ENCODE data around the gene NTRK3.

NTRK3 gene

DNA sequence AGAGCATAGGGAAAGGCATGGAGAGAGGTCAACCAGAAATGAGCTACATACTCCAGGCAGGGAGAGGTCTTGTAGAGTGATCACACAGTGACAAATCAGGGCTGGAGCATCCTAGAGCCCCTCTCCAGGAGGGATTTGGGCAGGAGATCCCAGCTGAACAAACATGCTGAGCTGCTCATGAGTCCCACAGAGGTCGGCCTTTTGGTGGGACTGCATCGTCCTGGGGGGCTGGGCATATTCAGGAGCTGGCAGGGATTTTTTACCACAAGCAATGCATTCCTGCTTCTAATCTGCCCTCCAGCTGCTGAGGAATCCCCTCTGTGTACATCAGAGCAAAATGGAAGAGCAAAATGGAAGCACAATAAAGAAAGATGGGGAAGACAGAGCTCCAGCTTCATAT is 94.9 kb downstream of the NTRK3 start:
- no peaks in the 10 kb centered on the region for H3K27me3 ChIP-seq (replicated peaks; ENCODE audit: control insufficient read depth, insufficient read depth, low read length, poor library complexity, severe bottlenecking)
- H3K9me3 ChIP-seq (ENCODE audit: control insufficient read depth, low read length), result no peaks in the 10 kb centered on the region
- DNase-seq, result no peak
- H3K4me3 ChIP-seq (ENCODE audit: insufficient read depth, low read depth, low read length, poor library complexity, severe bottlenecking), result no peak overlapping the region
- H3K36me3 ChIP-seq (ENCODE audit: control insufficient read depth, insufficient read depth, low read length), result no peaks in the 10 kb centered on the region
- H3K4me1 ChIP-seq (ENCODE audit: control insufficient read depth, insufficient read depth, low read length, poor library complexity, severe bottlenecking), result no peaks in the 10 kb centered on the region
- no peak overlapping the region for H3K27ac ChIP-seq (ENCODE audit: insufficient read depth, low read length, poor library complexity, severe bottlenecking)

DNA sequence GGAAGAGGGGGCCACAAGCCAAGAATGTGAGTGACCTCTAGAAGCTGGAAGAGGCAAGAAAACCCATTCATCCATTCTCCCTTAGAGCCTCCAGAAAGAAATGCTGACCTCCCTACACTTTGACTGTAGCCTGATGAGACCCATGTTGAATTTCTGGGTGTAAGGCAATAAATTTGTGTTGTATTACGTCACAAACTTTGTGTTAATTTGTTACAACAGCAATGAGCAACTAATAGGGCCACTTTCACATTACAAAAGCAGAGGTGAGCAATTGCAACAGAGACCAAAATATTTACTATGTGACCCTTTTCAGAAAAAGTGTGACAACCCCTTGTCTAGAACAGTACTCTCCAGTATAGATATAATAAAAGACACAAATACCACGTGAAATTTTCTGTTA is 101.2 kb downstream of the NTRK3 start:
- no peaks in the 10 kb centered on the region for H3K27me3 ChIP-seq (replicated peaks; ENCODE audit: control insufficient read depth, insufficient read depth, low read length, poor library complexity, severe bottlenecking)
- no peaks in the 10 kb centered on the region for H3K36me3 ChIP-seq (ENCODE audit: control insufficient read depth, insufficient read depth, low read length)

DNA sequence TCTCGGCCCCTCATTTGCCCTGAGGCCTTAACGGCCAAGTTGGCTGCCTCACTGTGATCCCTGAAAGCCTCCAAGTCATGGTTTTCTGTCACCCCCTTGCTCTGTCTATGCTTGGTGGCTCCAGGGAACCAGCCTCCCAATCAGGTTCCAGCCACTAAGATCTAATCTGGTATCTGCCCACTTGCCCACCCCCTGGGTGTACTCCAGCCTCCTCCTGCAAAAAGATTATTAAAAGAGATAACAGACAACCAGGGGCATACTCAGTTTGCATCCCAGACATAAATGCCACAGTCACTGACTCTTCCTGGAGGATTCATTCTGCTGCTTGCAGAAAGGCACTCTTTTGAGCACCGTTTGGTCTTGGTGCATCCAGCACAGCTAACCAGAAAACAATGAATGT is 103.9 kb downstream of the NTRK3 start:
- no peak overlapping the region for H3K27ac ChIP-seq (ENCODE audit: insufficient read depth, low read length, poor library complexity, severe bottlenecking)
- DNase-seq, result no peak
- H3K9me3 ChIP-seq (ENCODE audit: control insufficient read depth, low read length), result no peaks in the 10 kb centered on the region
- H3K27me3 ChIP-seq (replicated peaks; ENCODE audit: control insufficient read depth, insufficient read depth, low read length, poor library complexity, severe bottlenecking), result no peaks in the 10 kb centered on the region
- H3K4me1 ChIP-seq (ENCODE audit: control insufficient read depth, insufficient read depth, low read length, poor library complexity, severe bottlenecking), result no peaks in the 10 kb centered on the region
- no peak overlapping the region for H3K4me3 ChIP-seq (ENCODE audit: insufficient read depth, low read depth, low read length, poor library complexity, severe bottlenecking)
- no peaks in the 10 kb centered on the region for H3K36me3 ChIP-seq (ENCODE audit: control insufficient read depth, insufficient read depth, low read length)

More for the DNA sequence above, 101.2 kb downstream of the NTRK3 start:
- Histone ChIP-seq H3K27ac (ENCODE audit: insufficient read depth, low read length, poor library complexity, severe bottlenecking) (no peak overlapping the region), H3K9me3 (ENCODE audit: control insufficient read depth, low read length) (no peaks in the 10 kb centered on the region), H3K4me1 (ENCODE audit: control insufficient read depth, insufficient read depth, low read length, poor library complexity, severe bottlenecking) (no peaks in the 10 kb centered on the region), H3K4me3 (ENCODE audit: insufficient read depth, low read depth, low read length, poor library complexity, severe bottlenecking) (no peak overlapping the region)
- DNase-seq, result no peak

DNA sequence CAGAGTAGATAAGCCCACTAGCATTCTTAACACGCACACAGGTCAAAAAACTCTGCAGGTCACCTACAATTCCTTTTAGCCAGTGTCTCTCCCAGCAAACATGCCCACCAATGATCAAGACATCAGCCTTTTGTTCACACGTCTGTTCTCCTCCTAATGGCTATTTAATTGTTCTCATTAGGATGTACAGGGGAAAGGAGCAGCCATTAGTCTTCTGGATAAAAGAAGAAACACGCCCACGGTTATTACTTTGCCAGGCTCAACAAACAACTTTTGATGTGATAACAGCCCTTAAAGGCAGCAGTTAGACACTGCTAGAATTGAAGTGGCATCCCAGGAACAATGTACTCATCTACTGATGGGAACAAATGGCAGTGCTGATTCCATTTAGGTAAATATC is 108.8 kb downstream of the NTRK3 start:
- H3K4me1 ChIP-seq (ENCODE audit: control insufficient read depth, insufficient read depth, low read length, poor library complexity, severe bottlenecking), result no peaks in the 10 kb centered on the region
- H3K4me3 ChIP-seq (ENCODE audit: insufficient read depth, low read depth, low read length, poor library complexity, severe bottlenecking), result no peak overlapping the region
- H3K36me3 ChIP-seq (ENCODE audit: control insufficient read depth, insufficient read depth, low read length), result no peaks in the 10 kb centered on the region
- DNase-seq, result no peak
- H3K27ac ChIP-seq (ENCODE audit: insufficient read depth, low read length, poor library complexity, severe bottlenecking), result no peak overlapping the region
- H3K9me3 ChIP-seq (ENCODE audit: control insufficient read depth, low read length), result no peaks in the 10 kb centered on the region
- no peaks in the 10 kb centered on the region for H3K27me3 ChIP-seq (replicated peaks; ENCODE audit: control insufficient read depth, insufficient read depth, low read length, poor library complexity, severe bottlenecking)

DNA sequence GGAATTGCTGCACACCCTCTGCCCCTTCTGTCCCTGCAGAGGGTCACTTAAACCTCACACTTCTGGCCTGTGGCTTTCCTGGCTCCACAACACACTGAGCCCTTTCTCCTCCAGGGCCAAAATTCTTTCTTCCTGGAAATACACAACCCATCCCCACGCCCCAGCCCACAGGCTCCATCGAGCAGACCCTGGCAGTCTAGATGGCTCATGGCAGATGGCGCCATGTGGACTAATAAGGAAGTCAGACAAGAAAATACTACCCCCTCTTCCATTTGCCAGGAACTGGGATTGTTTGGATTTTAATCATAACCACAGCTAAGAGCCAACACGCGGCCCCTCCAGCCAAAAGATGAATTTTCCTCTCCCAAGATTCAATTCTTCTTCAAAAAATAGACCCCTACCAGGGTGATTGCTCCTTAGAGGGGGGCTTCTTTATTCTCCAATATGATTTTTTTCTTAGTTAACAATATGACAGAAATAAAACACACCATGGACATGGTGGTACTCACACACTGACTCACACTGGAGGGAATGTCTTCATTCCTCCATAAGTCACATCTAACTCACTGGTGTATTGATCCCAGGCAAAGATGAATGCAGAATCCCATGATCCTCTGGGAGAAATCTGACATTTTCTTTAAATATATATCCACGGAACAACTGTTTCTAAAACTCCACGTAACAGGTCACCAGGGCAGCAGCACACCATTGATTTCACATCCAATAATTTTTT is 111.5 kb downstream of the NTRK3 start:
- Histone ChIP-seq H3K4me3 (ENCODE audit: insufficient read depth, low read depth, low read length, poor library complexity, severe bottlenecking) (no peak overlapping the region), H3K27me3 (replicated peaks; ENCODE audit: control insufficient read depth, insufficient read depth, low read length, poor library complexity, severe bottlenecking) (no peaks in the 10 kb centered on the region), H3K36me3 (ENCODE audit: control insufficient read depth, insufficient read depth, low read length) (no peaks in the 10 kb centered on the region), H3K4me1 (ENCODE audit: control insufficient read depth, insufficient read depth, low read length, poor library complexity, severe bottlenecking) (no peaks in the 10 kb centered on the region), H3K9me3 (ENCODE audit: control insufficient read depth, low read length) (no peaks in the 10 kb centered on the region), H3K27ac (ENCODE audit: insufficient read depth, low read length, poor library complexity, severe bottlenecking) (no peak overlapping the region)
- no peak for DNase-seq

DNA sequence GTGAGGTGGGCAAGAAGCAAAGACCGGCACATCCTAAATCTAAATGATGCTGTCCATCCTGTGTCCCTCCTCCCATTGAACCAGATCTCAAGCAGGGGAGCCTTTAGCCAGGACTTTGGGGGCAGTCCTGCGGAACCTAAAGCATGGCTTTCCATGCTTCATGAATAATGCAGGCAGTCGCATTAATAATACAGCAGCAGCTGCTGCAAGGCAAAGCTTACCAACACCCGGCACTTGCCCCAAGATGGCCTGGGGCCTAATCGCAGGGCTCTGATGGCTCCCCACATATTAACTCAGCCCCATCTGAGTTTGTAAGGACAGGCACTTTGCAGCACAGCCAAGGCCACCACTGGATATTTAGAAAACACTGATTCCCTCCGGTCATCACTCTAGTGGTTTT is 114.4 kb downstream of the NTRK3 start:
- H3K36me3 ChIP-seq (ENCODE audit: control insufficient read depth, insufficient read depth, low read length), result no peaks in the 10 kb centered on the region
- DNase-seq, result no peak

DNA sequence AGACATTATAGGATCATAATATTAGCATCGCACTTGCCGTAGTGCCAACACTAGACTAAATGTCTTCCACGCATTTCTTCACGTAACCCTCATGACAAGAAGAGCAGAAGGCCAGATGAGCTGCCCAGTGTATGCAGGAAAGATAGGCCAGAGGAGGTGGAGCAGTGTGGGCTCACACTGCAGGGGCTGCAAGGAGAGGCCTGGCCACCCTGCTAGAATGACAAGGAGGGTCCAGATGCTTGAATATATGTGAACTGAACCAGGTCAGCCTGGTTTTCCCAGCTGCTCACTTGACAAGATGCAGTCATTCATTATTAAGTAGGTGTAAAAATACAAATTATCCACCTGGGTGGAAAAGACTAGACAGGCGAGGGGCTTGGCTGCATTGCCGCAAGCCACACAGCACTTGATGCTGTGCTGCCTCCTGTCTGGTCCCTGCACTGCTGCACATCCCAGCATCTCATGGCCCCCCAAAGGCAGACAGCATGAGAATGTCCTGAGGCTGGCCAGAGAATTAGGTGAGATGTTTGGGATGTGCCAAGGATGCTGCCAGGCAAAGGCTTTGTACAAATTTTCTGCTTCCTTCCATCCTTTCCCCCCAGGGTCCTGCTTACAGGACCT is 115.2 kb downstream of the NTRK3 start:
- Histone ChIP-seq H3K36me3 (ENCODE audit: control insufficient read depth, insufficient read depth, low read length) (no peaks in the 10 kb centered on the region), H3K9me3 (ENCODE audit: control insufficient read depth, low read length) (no peaks in the 10 kb centered on the region)
- DNase-seq, result no peak

More for the DNA sequence above, 114.4 kb downstream of the NTRK3 start:
- no peaks in the 10 kb centered on the region for H3K4me1 ChIP-seq (ENCODE audit: control insufficient read depth, insufficient read depth, low read length, poor library complexity, severe bottlenecking)
- no peaks in the 10 kb centered on the region for H3K27me3 ChIP-seq (replicated peaks; ENCODE audit: control insufficient read depth, insufficient read depth, low read length, poor library complexity, severe bottlenecking)
- H3K4me3 ChIP-seq (ENCODE audit: insufficient read depth, low read depth, low read length, poor library complexity, severe bottlenecking), result no peak overlapping the region
- no peak overlapping the region for H3K27ac ChIP-seq (ENCODE audit: insufficient read depth, low read length, poor library complexity, severe bottlenecking)
- no peaks in the 10 kb centered on the region for H3K9me3 ChIP-seq (ENCODE audit: control insufficient read depth, low read length)

DNA sequence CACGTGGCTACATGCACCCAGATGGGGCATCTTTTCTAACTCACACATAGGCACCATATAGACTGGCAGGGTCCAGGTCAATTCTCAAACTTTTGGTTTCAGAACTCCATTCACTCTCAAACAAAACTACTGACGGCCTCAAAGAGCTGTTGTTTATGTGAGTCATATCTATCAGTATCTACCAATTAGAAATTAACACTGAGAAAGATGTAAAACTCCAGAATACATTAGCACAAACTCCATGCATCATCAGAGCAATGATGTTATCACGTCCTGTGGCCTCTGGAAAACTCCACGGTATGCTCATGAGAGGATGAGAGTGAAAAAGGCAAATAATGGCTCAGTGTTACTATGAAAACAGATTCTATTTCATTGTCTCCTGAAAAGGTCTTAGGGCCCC is 116.1 kb downstream of the NTRK3 start:
- no peaks in the 10 kb centered on the region for H3K4me1 ChIP-seq (ENCODE audit: control insufficient read depth, insufficient read depth, low read length, poor library complexity, severe bottlenecking)
- no peak overlapping the region for H3K4me3 ChIP-seq (ENCODE audit: insufficient read depth, low read depth, low read length, poor library complexity, severe bottlenecking)
- no peaks in the 10 kb centered on the region for H3K36me3 ChIP-seq (ENCODE audit: control insufficient read depth, insufficient read depth, low read length)
- H3K27ac ChIP-seq (ENCODE audit: insufficient read depth, low read length, poor library complexity, severe bottlenecking), result no peak overlapping the region
- DNase-seq, result no peak
- no peaks in the 10 kb centered on the region for H3K9me3 ChIP-seq (ENCODE audit: control insufficient read depth, low read length)
- H3K27me3 ChIP-seq (replicated peaks; ENCODE audit: control insufficient read depth, insufficient read depth, low read length, poor library complexity, severe bottlenecking), result no peaks in the 10 kb centered on the region

More for the DNA sequence above, 115.2 kb downstream of the NTRK3 start:
- H3K4me3 ChIP-seq (ENCODE audit: insufficient read depth, low read depth, low read length, poor library complexity, severe bottlenecking), result no peak overlapping the region
- H3K27ac ChIP-seq (ENCODE audit: insufficient read depth, low read length, poor library complexity, severe bottlenecking), result no peak overlapping the region
- H3K27me3 ChIP-seq (replicated peaks; ENCODE audit: control insufficient read depth, insufficient read depth, low read length, poor library complexity, severe bottlenecking), result no peaks in the 10 kb centered on the region
- no peaks in the 10 kb centered on the region for H3K4me1 ChIP-seq (ENCODE audit: control insufficient read depth, insufficient read depth, low read length, poor library complexity, severe bottlenecking)

DNA sequence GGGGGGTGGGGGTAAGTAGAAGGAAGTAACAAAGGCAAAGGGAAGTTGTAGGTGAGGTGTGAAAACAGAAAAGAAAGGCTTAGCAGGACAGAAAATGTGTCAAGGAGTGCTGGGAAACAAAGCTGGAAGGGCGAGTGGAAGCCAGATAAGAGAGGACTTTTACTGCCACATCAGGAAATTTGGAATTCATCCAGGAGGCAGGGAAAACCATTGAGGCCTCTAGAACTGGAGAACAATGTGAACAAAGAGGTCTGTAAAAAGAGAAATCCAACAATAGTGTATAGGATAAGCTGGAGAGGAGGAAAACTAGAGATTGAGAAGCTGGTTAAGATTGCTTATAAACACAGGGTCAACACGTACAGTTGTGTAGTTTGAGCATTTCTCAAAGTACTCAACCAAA is 116.6 kb downstream of the NTRK3 start:
- H3K27me3 ChIP-seq (replicated peaks; ENCODE audit: control insufficient read depth, insufficient read depth, low read length, poor library complexity, severe bottlenecking), result no peaks in the 10 kb centered on the region
- H3K9me3 ChIP-seq (ENCODE audit: control insufficient read depth, low read length), result no peaks in the 10 kb centered on the region
- no peak for DNase-seq
- no peaks in the 10 kb centered on the region for H3K36me3 ChIP-seq (ENCODE audit: control insufficient read depth, insufficient read depth, low read length)
- no peak overlapping the region for H3K27ac ChIP-seq (ENCODE audit: insufficient read depth, low read length, poor library complexity, severe bottlenecking)
- no peaks in the 10 kb centered on the region for H3K4me1 ChIP-seq (ENCODE audit: control insufficient read depth, insufficient read depth, low read length, poor library complexity, severe bottlenecking)
- H3K4me3 ChIP-seq (ENCODE audit: insufficient read depth, low read depth, low read length, poor library complexity, severe bottlenecking), result no peak overlapping the region

DNA sequence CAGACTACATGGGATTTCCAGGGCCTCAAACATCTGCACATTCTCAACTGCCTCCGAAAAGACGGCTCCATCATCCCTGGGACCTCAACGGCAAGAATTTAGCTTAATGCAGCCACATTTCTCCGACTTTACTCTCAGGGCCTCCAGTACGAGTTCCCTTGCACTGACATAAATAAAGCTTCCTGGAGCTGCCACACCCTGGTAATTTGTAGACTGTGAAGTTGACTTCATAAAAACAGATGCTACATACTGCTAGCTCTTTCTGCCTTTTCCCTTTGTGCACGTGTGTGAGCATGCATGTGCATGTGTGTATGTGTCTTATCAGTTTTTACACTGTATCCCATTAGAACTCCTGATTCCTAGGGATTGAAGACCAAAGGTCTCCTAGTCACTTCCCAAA is 122.7 kb downstream of the NTRK3 start:
- Histone ChIP-seq H3K9me3 (ENCODE audit: control insufficient read depth, low read length) (no peaks in the 10 kb centered on the region), H3K4me3 (ENCODE audit: insufficient read depth, low read depth, low read length, poor library complexity, severe bottlenecking) (no peak overlapping the region), H3K27me3 (replicated peaks; ENCODE audit: control insufficient read depth, insufficient read depth, low read length, poor library complexity, severe bottlenecking) (no peaks in the 10 kb centered on the region), H3K36me3 (ENCODE audit: control insufficient read depth, insufficient read depth, low read length) (no peaks in the 10 kb centered on the region), H3K4me1 (ENCODE audit: control insufficient read depth, insufficient read depth, low read length, poor library complexity, severe bottlenecking) (no peaks in the 10 kb centered on the region), H3K27ac (ENCODE audit: insufficient read depth, low read length, poor library complexity, severe bottlenecking) (no peak overlapping the region)
- no peak for DNase-seq
